Erythroblast (primary cell): Measurements from ENCODE around the gene DENND11.

Experiments
- GATA1 ChIP-seq: IDR thresholded peaks from 2 replicates; pipeline ENCODE4 v1.6.1; 2011; ENCODE audit warnings: low read depth, mild to moderate bottlenecking, control low read depth, low read length, moderate library complexity
- POLR2A ChIP-seq: IDR thresholded peaks from 2 replicates; pipeline ENCODE4 v1.6.1; 2011; ENCODE audit warnings: mild to moderate bottlenecking, low read length

- TF ChIP-seq POLR2A (no peak), GATA1 (no peak)
These were observed 37.5 kb downstream of the DENND11 start for GRCh38 chr7:141664450-141664849.
